ENCODE results near the gene RHOBTB3.

DNA sequence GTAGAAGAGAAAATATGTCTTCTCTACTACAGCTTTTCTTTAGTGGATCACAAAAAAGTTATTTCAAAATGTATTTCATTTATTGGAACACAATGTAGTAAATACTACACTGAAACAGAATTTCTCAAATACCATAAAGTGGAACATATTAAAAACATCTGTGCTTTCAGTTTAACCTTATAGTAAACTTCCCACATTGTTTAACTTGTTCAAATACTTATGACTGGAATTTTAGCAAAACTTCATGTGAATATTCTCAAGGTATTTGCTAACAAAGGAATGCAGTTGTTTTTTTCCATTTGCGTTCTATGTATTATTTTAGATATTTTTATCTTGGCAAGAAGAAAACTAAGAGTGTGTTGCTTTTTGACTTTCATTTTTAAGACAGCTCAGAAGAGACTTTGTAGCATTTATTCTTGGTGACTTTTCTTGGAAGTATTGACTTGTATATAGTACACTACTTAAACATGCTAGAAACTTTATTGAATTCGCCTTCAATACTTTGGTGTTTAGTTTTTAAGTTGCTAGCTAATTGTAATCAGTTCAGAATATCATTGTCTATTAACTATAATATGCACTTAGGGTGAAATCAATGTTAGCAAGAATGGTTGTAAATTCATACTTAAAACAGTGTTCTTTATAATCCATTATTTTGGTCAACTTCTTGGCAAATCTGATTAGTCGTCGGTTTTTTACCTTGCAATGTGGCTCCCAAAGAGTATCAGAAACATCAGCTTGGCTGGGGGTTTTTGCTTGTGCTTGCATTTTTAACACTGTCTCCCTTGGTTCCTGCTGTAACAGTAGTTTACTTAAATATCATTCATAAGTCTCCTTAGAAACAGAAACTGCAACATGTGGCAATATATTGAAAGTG is 5.0 kb upstream of the RHOBTB3 start:
- TF ChIP-seq EZH2 (IDR thresholded peaks at IDR 0.05; ENCODE audit: insufficient read depth, poor library complexity, severe bottlenecking), result no peak
- no peak for TF ChIP-seq EZH2phosphoT487 (IDR thresholded peaks at IDR 0.05; ENCODE audit: insufficient read depth, low read depth)
